Erythroblast (primary cell): ENCODE data around the gene NABP2.

ENCODE experiments used
- GATA1 ChIP-seq: IDR thresholded peaks from 2 replicates; pipeline ENCODE4 v1.6.1; 2011; ENCODE audit warnings: low read depth, mild to moderate bottlenecking, control low read depth, low read length, moderate library complexity
- POLR2A ChIP-seq: IDR thresholded peaks from 2 replicates; pipeline ENCODE4 v1.6.1; 2011; ENCODE audit warnings: mild to moderate bottlenecking, low read length

DNA sequence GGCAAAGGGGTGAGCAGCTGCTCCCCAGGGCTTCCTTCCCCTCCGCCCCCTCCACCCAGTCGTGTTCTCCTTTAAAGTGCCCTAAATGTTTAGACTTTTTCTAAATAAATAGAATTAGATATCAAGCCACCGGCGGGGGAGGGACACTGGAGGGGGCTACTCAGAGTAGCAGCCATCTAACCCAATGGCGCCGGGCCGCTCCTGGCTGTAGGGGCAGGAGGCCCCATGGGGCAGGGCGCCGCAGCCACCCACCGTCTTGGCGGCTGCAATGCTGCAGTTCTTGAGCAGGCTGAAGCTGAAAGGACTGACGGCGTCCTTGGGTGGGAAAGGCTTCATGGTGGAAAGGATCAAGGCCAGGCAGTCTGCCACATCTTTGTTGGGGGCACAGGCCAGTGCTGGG is 18.8 kb downstream of the NABP2 start:
- no peak for TF ChIP-seq POLR2A
- no peak for TF ChIP-seq GATA1
